ENCODE data around the gene PPTC7. TPM values are rescaled to one million over a fixed set of nuclear protein-coding genes. Genes with fewer than 3 reads are reported as not detected.
A peak's percentile ranks its signal among the peaks of the same experiment; 100 is the strongest.

PPTC7 gene
- polyA plus RNA-seq, 1 experiment: 11.4 TPM

DNA sequence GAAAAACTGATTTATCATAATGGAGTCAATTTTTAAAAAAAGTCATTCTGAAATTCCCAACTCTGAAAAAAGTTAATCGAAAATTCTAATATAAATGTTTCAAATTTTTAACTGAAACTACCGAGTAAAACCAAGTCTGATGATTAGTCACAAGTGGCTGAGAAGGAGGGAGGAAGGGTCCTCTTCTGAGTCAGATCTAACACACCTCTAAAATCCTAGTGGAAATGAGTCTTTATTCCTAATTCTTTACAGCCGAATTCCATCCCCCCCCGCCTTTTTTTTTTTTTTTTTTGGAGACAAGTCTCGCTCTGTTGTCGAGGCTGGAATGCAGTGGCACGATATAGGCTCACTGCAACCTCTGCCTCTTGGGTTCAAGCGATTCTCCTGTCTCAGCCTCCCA, 43.1 kb downstream of the PPTC7 start:
- Histone ChIP-seq H3K9me3 (ENCODE audit: control insufficient read depth, insufficient read depth, low read length) (no peaks in the 10 kb centered on the region), H3K27me3 (ENCODE audit: control insufficient read depth, insufficient read depth, low read length) (no peaks in the 10 kb centered on the region), H3K27ac (ENCODE audit: low read depth, low read length) (no peak overlapping the region), H3K4me3 (ENCODE audit: low read depth, low read length) (no peak overlapping the region)
- TF ChIP-seq, protein P1, sequence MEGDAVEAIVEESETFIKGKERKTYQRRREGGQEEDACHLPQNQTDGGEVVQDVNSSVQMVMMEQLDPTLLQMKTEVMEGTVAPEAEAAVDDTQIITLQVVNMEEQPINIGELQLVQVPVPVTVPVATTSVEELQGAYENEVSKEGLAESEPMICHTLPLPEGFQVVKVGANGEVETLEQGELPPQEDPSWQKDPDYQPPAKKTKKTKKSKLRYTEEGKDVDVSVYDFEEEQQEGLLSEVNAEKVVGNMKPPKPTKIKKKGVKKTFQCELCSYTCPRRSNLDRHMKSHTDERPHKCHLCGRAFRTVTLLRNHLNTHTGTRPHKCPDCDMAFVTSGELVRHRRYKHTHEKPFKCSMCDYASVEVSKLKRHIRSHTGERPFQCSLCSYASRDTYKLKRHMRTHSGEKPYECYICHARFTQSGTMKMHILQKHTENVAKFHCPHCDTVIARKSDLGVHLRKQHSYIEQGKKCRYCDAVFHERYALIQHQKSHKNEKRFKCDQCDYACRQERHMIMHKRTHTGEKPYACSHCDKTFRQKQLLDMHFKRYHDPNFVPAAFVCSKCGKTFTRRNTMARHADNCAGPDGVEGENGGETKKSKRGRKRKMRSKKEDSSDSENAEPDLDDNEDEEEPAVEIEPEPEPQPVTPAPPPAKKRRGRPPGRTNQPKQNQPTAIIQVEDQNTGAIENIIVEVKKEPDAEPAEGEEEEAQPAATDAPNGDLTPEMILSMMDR (IDR thresholded peaks at IDR 0.05; ENCODE audit: low read depth, low read length): no peak
- DNase-seq (ENCODE audit: low read depth, low spot score): no peak
- ChIA-PET POLR2A (no interaction called here), CTCF (interaction anchor here (0.6 to 1.2 kb wide), 4 partner anchors 12 to 314 kb away, joined by 3 to 9 read pairs (median 5); no protein-coding TSS in a partner anchor)

DNA sequence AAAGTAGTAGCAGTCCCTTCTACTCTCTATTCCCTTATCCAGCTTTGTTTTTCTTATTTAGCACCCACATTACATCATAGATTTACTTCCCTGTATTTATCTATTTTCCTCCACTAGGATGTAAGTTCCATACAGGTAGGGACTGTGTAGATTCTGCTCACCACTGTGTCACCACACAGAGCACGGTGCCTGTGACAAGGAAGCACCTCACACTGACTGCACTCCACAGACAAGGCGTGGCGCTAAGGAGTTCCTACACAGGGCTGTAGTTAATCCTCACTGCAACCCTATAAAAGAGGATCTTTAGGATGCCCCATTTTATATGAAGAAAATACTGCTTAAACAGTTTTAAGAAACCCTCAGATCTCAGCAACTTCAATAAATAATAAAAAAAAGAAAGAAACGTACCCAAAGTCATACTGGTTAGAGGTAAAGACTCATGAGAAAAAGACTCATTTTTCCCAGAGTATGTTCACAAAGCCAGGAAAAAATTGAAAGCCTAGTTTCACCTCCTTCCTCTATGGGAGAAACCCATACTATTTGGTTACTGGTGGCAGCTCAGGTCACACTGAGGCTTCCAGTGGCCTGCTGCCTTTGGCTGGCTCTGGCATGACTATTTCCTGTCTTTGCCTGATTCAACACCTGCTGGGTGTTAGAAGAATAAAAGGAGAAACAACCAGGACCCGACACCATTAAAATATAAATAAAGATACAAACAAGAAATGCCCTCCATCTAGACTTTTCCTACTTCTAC, 44.1 kb downstream of the PPTC7 start:
- Histone ChIP-seq H3K9me3 (ENCODE audit: control insufficient read depth, insufficient read depth, low read length) (no peaks in the 10 kb centered on the region), H3K27me3 (ENCODE audit: control insufficient read depth, insufficient read depth, low read length) (no peaks in the 10 kb centered on the region), H3K27ac (ENCODE audit: low read depth, low read length) (no peak overlapping the region), H3K4me3 (ENCODE audit: low read depth, low read length) (no peak overlapping the region)
- TF ChIP-seq, protein P1 (IDR thresholded peaks at IDR 0.05; ENCODE audit: low read depth, low read length): no peak
- ChIA-PET POLR2A (no interaction called here), CTCF (interaction anchor here (0.7 to 1.4 kb wide), 4 partner anchors 13 to 64 kb away, joined by 3 to 6 read pairs (median 3); no protein-coding TSS in a partner anchor)
- no peak for DNase-seq (ENCODE audit: low read depth, low spot score)

GRCh38 chr12:110537605-110538409, 45.3 kb downstream of the PPTC7 start:
- no peak for DNase-seq (ENCODE audit: low read depth, low spot score)

GRCh38 chr12:110536834-110537604, 46.1 kb downstream of the PPTC7 start:
- ChIA-PET POLR2A (no interaction called here), CTCF (interaction anchor here (1.0 kb wide), 1 partner anchor 66 kb away, joined by 3 read pairs; no protein-coding TSS in a partner anchor)
- peak overlapping the region; percentile 2 for H3K27ac ChIP-seq (ENCODE audit: low read depth, low read length)

More at GRCh38 chr12:110537605-110538409, 45.3 kb downstream of the PPTC7 start:
- Histone ChIP-seq H3K27ac (ENCODE audit: low read depth, low read length) (peak overlapping the region; percentile 2), H3K9me3 (ENCODE audit: control insufficient read depth, insufficient read depth, low read length) (no peaks in the 10 kb centered on the region), H3K4me3 (ENCODE audit: low read depth, low read length) (no peak overlapping the region), H3K27me3 (ENCODE audit: control insufficient read depth, insufficient read depth, low read length) (no peaks in the 10 kb centered on the region)
- TF ChIP-seq, protein P1 (IDR thresholded peaks at IDR 0.05; ENCODE audit: low read depth, low read length): no peak
- CTCF ChIA-PET: interaction anchor here (0.7 to 1.4 kb wide), 2 partner anchors 25 to 65 kb away, joined by 3 read pairs; no protein-coding TSS in a partner anchor
- POLR2A ChIA-PET: no interaction called here

More at GRCh38 chr12:110536834-110537604, 46.1 kb downstream of the PPTC7 start:
- Histone ChIP-seq H3K27me3 (ENCODE audit: control insufficient read depth, insufficient read depth, low read length) (no peaks in the 10 kb centered on the region), H3K9me3 (ENCODE audit: control insufficient read depth, insufficient read depth, low read length) (no peaks in the 10 kb centered on the region), H3K4me3 (ENCODE audit: low read depth, low read length) (no peak overlapping the region)
- DNase-seq (ENCODE audit: low read depth, low spot score): no peak
- TF ChIP-seq, protein P1 (IDR thresholded peaks at IDR 0.05; ENCODE audit: low read depth, low read length): no peak

All from AG04450 (cell line).